K562 (cell line): ENCODE measurements around the gene RNASEH2A. TPM values are rescaled to one million over a fixed set of nuclear protein-coding genes. Genes with fewer than 3 reads are reported as not detected.

Experiments
- BRCA1 ChIP-seq, 2 experiments: fragments of 450-650 bp in 1 of 2; sonication (generic) in 1 of 2; formaldehyde crosslinking in 1 of 2; IDR thresholded peaks; 2 replicates each; pipeline versions ENCODE4 v1.5.0 to v1.6.1; 2017 to 2020; ENCODE audit warnings: mild to moderate bottlenecking in 1 of 2, missing genetic modification reagents in 1 of 2
- CC2D1A ChIP-seq: fragments of 450-650 bp; IDR thresholded peaks from 2 replicates; pipeline ENCODE4 v1.6.1; 2017; ENCODE audit warnings: mild to moderate bottlenecking
- DMBX1 ChIP-seq: fragments of 250-450 bp; sonication (Bioruptor Pico); IDR thresholded peaks from 2 replicates; pipeline ENCODE4 v1.8.0; 2022; ENCODE audit warnings: inconsistent platforms, mild to moderate bottlenecking, moderate library complexity, borderline replicate concordance
- EGR1 ChIP-seq: fragments of 450-650 bp; conservative IDR thresholded peaks from 2 replicates; pipeline ENCODE4 v1.6.1; 2017; ENCODE audit warnings: mild to moderate bottlenecking
- FOXA3 ChIP-seq, 2 experiments: fragments of 450-650 bp in 1 of 2; sonication (generic) in 1 of 2; formaldehyde crosslinking; IDR thresholded peaks in 1 of 2; conservative IDR thresholded peaks in 1 of 2; 2 replicates each; pipeline versions ENCODE4 v1.4.0 to v1.8.0; 2020 to 2022; ENCODE audit warnings: mild to moderate bottlenecking in 2 of 2, missing genetic modification reagents in 1 of 2
- HDAC8 ChIP-seq: fragments of 450-650 bp; IDR thresholded peaks from 2 replicates; pipeline ENCODE4 v1.6.1; 2016; ENCODE audit warnings: mild to moderate bottlenecking, missing genetic modification characterization, moderate library complexity, missing compliant biosample characterization
- KAT2B ChIP-seq: IDR thresholded peaks from one replicate; pipeline ENCODE4 v1.6.1; 2012; ENCODE audit warnings: low read depth, mild to moderate bottlenecking, control low read depth, inconsistent platforms, low read length, moderate library complexity
- KLF16 ChIP-seq: IDR thresholded peaks from 2 replicates; pipeline ENCODE4 v1.6.1; 2016; ENCODE audit warnings: antibody characterized with exemption
- POLR2H ChIP-seq: IDR thresholded peaks from 2 replicates; pipeline ENCODE4 v1.6.1; 2016; ENCODE audit warnings: missing genetic modification characterization, low read depth, mild to moderate bottlenecking, control low read depth, missing compliant biosample characterization, moderate library complexity
- RBM39 ChIP-seq: fragments of 200-400 bp; formaldehyde crosslinking; optimal IDR thresholded peaks from 2 replicates; pipeline ENCODE3; 2018; ENCODE audit warnings: low read depth, low read length
- SIN3A ChIP-seq, 2 experiments: fragments of 150-350 bp in 1 of 2; IDR thresholded peaks; 2 replicates each; pipeline ENCODE4 v1.6.1; 2011 to 2016; ENCODE audit warnings: borderline replicate concordance in 2 of 2, low read depth in 2 of 2, low read length in 2 of 2, mild to moderate bottlenecking in 2 of 2, moderate library complexity in 2 of 2; ENCODE audit not compliant: control insufficient read depth in 1 of 2
- polyA plus RNA-seq, 8 experiments: library from polyadenylated mRNA; depleted of rRNA in 4 of 8; stranded (reverse) in 5 of 8; unstranded in 3 of 8; fragments of >200 nt; fragmentation: Nextera tagmentation in 2 of 8; fragmentation: Illumina TruSeq in 1 of 8; extraction: Ambion mirVana in 2 of 8; extraction: Trizol in 1 of 8; gene quantifications; 2 replicates each; pipeline versions ENCODE4 v1.2.1 to v1.2.3, GENCODE V29; 2011 to 2014; ENCODE audit warnings: inconsistent platforms in 1 of 8, missing spikeins in 1 of 8
- total RNA-seq, 7 experiments: library from RNA; depleted of rRNA in 6 of 7; stranded (reverse); fragments of >200 nt in 6 of 7; fragmentation: Illumina TruSeq in 2 of 7; extraction: Trizol in 2 of 7; gene quantifications; 2 replicates each; pipeline versions ENCODE4 v1.2.1 to v1.2.3, GENCODE V29; 2011 to 2021; ENCODE audit warnings: low replicate concordance in 1 of 7
- TF ChIP-seq, protein P1 (sequence below): fragments of 250-450 bp; sonication (Bioruptor Pico); IDR thresholded peaks from 2 replicates; pipeline ENCODE4 v1.5.0; 2020; ENCODE audit warnings: mild to moderate bottlenecking
- TF ChIP-seq, protein P2 (sequence below): fragments of 450-650 bp; IDR thresholded peaks from 2 replicates; pipeline ENCODE4 v1.6.1; 2018; ENCODE audit not compliant: partially characterized antibody
- TF ChIP-seq, protein P3 (sequence below): fragments of 450-650 bp; formaldehyde crosslinking; IDR thresholded peaks from 2 replicates; pipeline ENCODE4 v1.4.0; 2020; ENCODE audit warnings: mild to moderate bottlenecking
- TF ChIP-seq, protein P4 (sequence below): fragments of 450-650 bp; formaldehyde crosslinking; IDR thresholded peaks from 2 replicates; pipeline ENCODE4 v1.4.0; 2022; ENCODE audit warnings: missing genetic modification characterization
- TF ChIP-seq, protein P5 (sequence below): fragments of 450-650 bp; IDR thresholded peaks from 2 replicates; pipeline ENCODE4 v1.6.1; 2016
- TF ChIP-seq, protein P6 (sequence below), 2 experiments: fragments of 200-800 bp in 1 of 2; sonication (Bioruptor generic) in 1 of 2; sonication (generic) in 1 of 2; formaldehyde crosslinking in 1 of 2; IDR thresholded peaks in 1 of 2; conservative IDR thresholded peaks in 1 of 2; 2 replicates each; pipeline versions ENCODE4 v1.5.0 to v1.6.1; 2016 to 2020; ENCODE audit warnings: missing compliant biosample characterization in 1 of 2, missing genetic modification characterization in 1 of 2, missing genetic modification reagents in 1 of 2

Gene RNASEH2A
- total and polyA plus RNA-seq, 9 of the 15 experiments (the other 6 are each of a cell fraction or from before 2014, with no cell fraction given) = 22.3 to 78.0 (median 61.7) TPM

DNA sequence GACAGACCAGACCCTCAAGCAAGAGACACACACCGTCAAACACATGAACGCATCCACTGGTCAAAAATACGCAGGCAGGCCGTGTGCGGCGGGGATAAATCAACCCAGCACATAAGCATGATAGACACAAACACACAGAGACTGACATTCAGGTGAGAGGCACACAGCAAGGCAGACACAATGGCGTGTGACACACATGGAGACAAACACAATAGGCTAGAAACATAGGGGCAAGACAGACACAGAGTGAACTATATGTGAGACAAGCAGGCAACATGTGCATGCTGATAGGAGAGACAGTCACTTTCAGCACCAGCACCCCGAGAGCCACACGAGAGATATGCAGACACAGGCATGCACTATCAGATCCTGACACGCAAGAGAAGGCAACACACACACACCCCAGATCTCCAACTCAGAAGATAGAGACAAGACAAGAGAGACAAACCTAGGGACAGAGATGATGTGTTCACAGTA lies 22.0 kb upstream of the RNASEH2A start (continued):
- TF ChIP-seq FOXA3 (CRISPR knock-in tag; conservative IDR thresholded peaks at IDR 0.05 in 1 of 2, IDR thresholded peaks at IDR 0.05 in 1 of 2) (no peak; a peak in 1 of 4 replicates), DMBX1 (CRISPR knock-in tag) (peak; percentile 69), CC2D1A (peak; percentile 71; the same call in 1 of the 2 replicates), SIN3A (IDR thresholded peaks at IDR 0.05; ENCODE audit: borderline replicate concordance in 2 of 2, control insufficient read depth in 1 of 2, low read depth in 2 of 2, low read length in 2 of 2) (no peak), RBM39 (no peak), KLF16 (peak; percentile 91), BRCA1 (IDR thresholded peaks at IDR 0.05) (no peak), BRCA1 (CRISPR knock-in tag; IDR thresholded peaks at IDR 0.05) (no peak), HDAC8 (tag) (no peak), EGR1 (no peak), POLR2H (tag) (no peak), KAT2B (no peak)
- TF ChIP-seq, protein P1, sequence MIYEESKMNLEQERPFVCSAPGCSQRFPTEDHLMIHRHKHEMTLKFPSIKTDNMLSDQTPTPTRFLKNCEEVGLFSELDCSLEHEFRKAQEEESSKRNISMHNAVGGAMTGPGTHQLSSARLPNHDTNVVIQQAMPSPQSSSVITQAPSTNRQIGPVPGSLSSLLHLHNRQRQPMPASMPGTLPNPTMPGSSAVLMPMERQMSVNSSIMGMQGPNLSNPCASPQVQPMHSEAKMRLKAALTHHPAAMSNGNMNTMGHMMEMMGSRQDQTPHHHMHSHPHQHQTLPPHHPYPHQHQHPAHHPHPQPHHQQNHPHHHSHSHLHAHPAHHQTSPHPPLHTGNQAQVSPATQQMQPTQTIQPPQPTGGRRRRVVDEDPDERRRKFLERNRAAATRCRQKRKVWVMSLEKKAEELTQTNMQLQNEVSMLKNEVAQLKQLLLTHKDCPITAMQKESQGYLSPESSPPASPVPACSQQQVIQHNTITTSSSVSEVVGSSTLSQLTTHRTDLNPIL (CRISPR knock-in tag) = no peak
- TF ChIP-seq, protein P2, sequence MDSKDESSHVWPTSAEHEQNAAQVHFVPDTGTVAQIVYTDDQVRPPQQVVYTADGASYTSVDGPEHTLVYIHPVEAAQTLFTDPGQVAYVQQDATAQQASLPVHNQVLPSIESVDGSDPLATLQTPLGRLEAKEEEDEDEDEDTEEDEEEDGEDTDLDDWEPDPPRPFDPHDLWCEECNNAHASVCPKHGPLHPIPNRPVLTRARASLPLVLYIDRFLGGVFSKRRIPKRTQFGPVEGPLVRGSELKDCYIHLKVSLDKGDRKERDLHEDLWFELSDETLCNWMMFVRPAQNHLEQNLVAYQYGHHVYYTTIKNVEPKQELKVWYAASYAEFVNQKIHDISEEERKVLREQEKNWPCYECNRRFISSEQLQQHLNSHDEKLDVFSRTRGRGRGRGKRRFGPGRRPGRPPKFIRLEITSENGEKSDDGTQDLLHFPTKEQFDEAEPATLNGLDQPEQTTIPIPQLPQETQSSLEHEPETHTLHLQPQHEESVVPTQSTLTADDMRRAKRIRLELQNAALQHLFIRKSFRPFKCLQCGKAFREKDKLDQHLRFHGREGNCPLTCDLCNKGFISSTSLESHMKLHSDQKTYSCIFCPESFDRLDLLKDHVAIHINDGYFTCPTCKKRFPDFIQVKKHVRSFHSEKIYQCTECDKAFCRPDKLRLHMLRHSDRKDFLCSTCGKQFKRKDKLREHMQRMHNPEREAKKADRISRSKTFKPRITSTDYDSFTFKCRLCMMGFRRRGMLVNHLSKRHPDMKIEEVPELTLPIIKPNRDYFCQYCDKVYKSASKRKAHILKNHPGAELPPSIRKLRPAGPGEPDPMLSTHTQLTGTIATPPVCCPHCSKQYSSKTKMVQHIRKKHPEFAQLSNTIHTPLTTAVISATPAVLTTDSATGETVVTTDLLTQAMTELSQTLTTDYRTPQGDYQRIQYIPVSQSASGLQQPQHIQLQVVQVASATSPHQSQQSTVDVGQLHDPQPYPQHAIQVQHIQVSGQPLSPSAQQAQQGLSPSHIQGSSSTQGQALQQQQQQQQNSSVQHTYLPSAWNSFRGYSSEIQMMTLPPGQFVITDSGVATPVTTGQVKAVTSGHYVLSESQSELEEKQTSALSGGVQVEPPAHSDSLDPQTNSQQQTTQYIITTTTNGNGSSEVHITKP = peak; percentile 39
- TF ChIP-seq, protein P3, sequence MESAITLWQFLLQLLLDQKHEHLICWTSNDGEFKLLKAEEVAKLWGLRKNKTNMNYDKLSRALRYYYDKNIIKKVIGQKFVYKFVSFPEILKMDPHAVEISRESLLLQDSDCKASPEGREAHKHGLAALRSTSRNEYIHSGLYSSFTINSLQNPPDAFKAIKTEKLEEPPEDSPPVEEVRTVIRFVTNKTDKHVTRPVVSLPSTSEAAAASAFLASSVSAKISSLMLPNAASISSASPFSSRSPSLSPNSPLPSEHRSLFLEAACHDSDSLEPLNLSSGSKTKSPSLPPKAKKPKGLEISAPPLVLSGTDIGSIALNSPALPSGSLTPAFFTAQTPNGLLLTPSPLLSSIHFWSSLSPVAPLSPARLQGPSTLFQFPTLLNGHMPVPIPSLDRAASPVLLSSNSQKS (CRISPR knock-in tag) = no peak
- TF ChIP-seq, protein P4, sequence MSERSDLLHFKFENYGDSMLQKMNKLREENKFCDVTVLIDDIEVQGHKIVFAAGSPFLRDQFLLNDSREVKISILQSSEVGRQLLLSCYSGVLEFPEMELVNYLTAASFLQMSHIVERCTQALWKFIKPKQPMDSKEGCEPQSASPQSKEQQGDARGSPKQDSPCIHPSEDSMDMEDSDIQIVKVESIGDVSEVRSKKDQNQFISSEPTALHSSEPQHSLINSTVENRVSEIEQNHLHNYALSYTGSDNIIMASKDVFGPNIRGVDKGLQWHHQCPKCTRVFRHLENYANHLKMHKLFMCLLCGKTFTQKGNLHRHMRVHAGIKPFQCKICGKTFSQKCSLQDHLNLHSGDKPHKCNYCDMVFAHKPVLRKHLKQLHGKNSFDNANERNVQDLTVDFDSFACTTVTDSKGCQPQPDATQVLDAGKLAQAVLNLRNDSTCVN (CRISPR knock-in tag) = 0 out of 2 replicates have a peak, but pooled peaks have one; percentile 31
- TF ChIP-seq, protein P5, sequence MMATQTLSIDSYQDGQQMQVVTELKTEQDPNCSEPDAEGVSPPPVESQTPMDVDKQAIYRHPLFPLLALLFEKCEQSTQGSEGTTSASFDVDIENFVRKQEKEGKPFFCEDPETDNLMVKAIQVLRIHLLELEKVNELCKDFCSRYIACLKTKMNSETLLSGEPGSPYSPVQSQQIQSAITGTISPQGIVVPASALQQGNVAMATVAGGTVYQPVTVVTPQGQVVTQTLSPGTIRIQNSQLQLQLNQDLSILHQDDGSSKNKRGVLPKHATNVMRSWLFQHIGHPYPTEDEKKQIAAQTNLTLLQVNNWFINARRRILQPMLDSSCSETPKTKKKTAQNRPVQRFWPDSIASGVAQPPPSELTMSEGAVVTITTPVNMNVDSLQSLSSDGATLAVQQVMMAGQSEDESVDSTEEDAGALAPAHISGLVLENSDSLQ = peak; percentile 84
- TF ChIP-seq, protein P6, sequence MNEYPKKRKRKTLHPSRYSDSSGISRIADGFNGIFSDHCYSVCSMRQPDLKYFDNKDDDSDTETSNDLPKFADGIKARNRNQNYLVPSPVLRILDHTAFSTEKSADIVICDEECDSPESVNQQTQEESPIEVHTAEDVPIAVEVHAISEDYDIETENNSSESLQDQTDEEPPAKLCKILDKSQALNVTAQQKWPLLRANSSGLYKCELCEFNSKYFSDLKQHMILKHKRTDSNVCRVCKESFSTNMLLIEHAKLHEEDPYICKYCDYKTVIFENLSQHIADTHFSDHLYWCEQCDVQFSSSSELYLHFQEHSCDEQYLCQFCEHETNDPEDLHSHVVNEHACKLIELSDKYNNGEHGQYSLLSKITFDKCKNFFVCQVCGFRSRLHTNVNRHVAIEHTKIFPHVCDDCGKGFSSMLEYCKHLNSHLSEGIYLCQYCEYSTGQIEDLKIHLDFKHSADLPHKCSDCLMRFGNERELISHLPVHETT (CRISPR knock-in tag; conservative IDR thresholded peaks at IDR 0.05 in 1 of 2, IDR thresholded peaks at IDR 0.05 in 1 of 2) = peak in 1 of 2 experiments; percentile 49; a peak in 1 of 4 replicates
